ENCODE data around the gene PAN3. TPM values are rescaled to one million over a fixed set of nuclear protein-coding genes. Genes with fewer than 3 reads are reported as not detected.
A peak's percentile ranks its signal among the peaks of the same experiment; 100 is the strongest.

PAN3 gene
- total and polyA plus RNA-seq, 2 of the 8 experiments (the other 6 are each of a cell fraction or from before 2014, with no cell fraction given): 12.7 to 39.3 TPM

DNA sequence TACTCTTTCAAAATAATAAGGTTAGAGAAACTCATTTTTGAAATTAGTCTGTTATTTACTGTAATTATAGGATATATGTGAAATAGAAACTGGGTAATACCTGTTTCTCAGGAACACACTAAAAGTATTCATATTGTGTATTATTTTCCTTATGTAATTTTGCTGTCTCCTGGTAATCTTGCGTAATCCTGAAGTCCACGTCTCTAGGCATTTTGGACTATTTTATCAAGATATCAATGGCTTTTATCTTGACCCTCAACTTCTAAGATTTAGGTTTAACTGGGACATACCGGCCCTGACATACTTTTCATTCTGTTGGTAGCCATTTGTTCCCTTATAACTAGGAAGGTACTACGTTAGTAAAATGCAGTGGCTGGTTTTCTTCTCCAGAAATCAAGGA is 80.3 kb downstream of the PAN3 start:
- Histone ChIP-seq H2BK15ac (ENCODE audit: low read length) (no peak overlapping the region), H2BK12ac (ENCODE audit: low read depth, low read length) (no peak overlapping the region), H3K23me2 (ENCODE audit: low read depth, low read length) (no peaks in the 10 kb centered on the region), H3K4ac (replicated peaks; ENCODE audit: insufficient read length, low read depth, low read length) (no peak overlapping the region), H3K9me3 (ENCODE audit: insufficient read depth in 2 of 2, low read depth in 1 of 2, low read length in 1 of 2) (no peaks in the 10 kb centered on the region), H3K4me1 (replicated peaks in 1 of 4; ENCODE audit: control insufficient read depth in 3 of 4, insufficient read depth in 4 of 4, low read length in 3 of 4) (no peaks in the 10 kb centered on the region), H2AFZ (ENCODE audit: low read length) (no peak overlapping the region), H3K79me2 (ENCODE audit: control insufficient read depth in 1 of 2, insufficient read depth in 2 of 2, low read length in 2 of 2) (no peaks in the 10 kb centered on the region), H4K91ac (replicated peaks; ENCODE audit: insufficient read length, low read length) (no peak overlapping the region), H3K9ac (replicated peaks in 1 of 4; ENCODE audit: extremely low read depth in 1 of 4, low read depth in 3 of 4, low read length in 3 of 4) (no peak overlapping the region), H4K20me1 (replicated peaks in 1 of 2; ENCODE audit: control insufficient read depth in 1 of 2, insufficient read depth in 2 of 2, low read length in 2 of 2) (no peaks in the 10 kb centered on the region), H3K4me2 (ENCODE audit: insufficient read depth in 1 of 2, low read depth in 2 of 2, low read length in 2 of 2) (no peak overlapping the region), H3K36me3 (ENCODE audit: control insufficient read depth in 2 of 4, insufficient read depth in 4 of 4, low read length in 3 of 4) (peaks cover 0 to 20% (median 6%) of the 10 kb centered on the region in 4 experiments; a peak in 3 of 8 replicates), H3K56ac (replicated peaks; ENCODE audit: insufficient read length, low read depth, low read length) (no peak overlapping the region), H2BK5ac (ENCODE audit: low read depth, low read length) (no peak overlapping the region), H3K27ac (ENCODE audit: low read depth, low read length) (no peak overlapping the region), H2BK120ac (replicated peaks; ENCODE audit: low read depth, low read length) (no peak overlapping the region), H2AK5ac (ENCODE audit: low read depth, low read length) (no peak overlapping the region), H3K27me3 (replicated peaks in 1 of 4; ENCODE audit: control insufficient read depth in 3 of 4, extremely low read depth in 1 of 4, insufficient read depth in 3 of 4, low read length in 3 of 4) (no peaks in the 10 kb centered on the region), H3K14ac (ENCODE audit: insufficient read length) (no peak overlapping the region), H4K8ac (ENCODE audit: extremely low read depth, insufficient read depth, low read length) (no peak overlapping the region), H3K23ac (ENCODE audit: insufficient read length) (no peak overlapping the region), H2BK20ac (ENCODE audit: low read length) (no peak overlapping the region), H3K79me1 (ENCODE audit: low read depth, low read length) (no peaks in the 10 kb centered on the region), H3K18ac (ENCODE audit: extremely low read depth, low read length) (no peak overlapping the region), H3K4me3 (ENCODE audit: extremely low read depth in 1 of 4, insufficient read depth in 2 of 4, low read depth in 3 of 4, low read length in 4 of 4) (no peak overlapping the region), H4K5ac (ENCODE audit: insufficient read length, low read depth, low read length) (no peak overlapping the region)
- 95% methylated on average over 4 of the region's 4 CpGs; no CpG with 5 or more reads in 1 of the 2 experiments for WGBS, 2 experiments (ENCODE audit: extremely low coverage in 1 of 2, insufficient coverage in 1 of 2, insufficient read length in 1 of 2, insufficient replicate concordance in 2 of 2, low coverage in 1 of 2, low lambda C conversion rate in 2 of 2, missing lambda C conversion rate in 1 of 2)
- FAIRE-seq: no peak
- POLR2A ChIA-PET (ENCODE audit: partially characterized antibody): no interaction called here
- no peak for TF ChIP-seq EP300 (IDR thresholded peaks at IDR 0.05; ENCODE audit: borderline replicate concordance in 1 of 2, low read depth in 2 of 2, low read length in 2 of 2)
- peak; percentile 77 for TF ChIP-seq CEBPB (IDR thresholded peaks at IDR 0.05; ENCODE audit: low read depth, low read length)
- CTCF ChIA-PET (ENCODE audit: partially characterized antibody): no interaction called here
- DNase-seq (ENCODE audit: low read depth in 1 of 2, low spot score in 2 of 2): no peak
